A549 (cell line): ENCODE data around the gene CISH.

Source experiments
- CBX2 ChIP-seq: fragments of 200-600 bp; sonication (generic); IDR thresholded peaks from 2 replicates; pipeline ENCODE4 v1.6.1; 2016; ENCODE audit warnings: low read depth, mild to moderate bottlenecking, borderline replicate concordance
- CHD2 ChIP-seq: fragments of 150-350 bp; IDR thresholded peaks from 2 replicates; pipeline ENCODE4 v1.6.1; 2014; ENCODE audit warnings: low read length; ENCODE audit not compliant: partially characterized antibody
- EP300 ChIP-seq, 2 experiments: fragments of >200 bp; sonication (Bioruptor Twin); formaldehyde crosslinking; IDR thresholded peaks; 2 replicates in 1 of 2; 3 replicates in 1 of 2; pipeline ENCODE4 v1.6.1; 2016 to 2017
- POLR2A ChIP-seq: IDR thresholded peaks from 2 replicates; pipeline ENCODE4 v1.6.1; 2012; ENCODE audit warnings: mild to moderate bottlenecking, low read length
- POLR2AphosphoS2 ChIP-seq: conservative IDR thresholded peaks from 2 replicates; pipeline ENCODE4 v1.6.1; 2012; ENCODE audit warnings: low read length, improper control_type of control experiment, inconsistent platforms
- RAD21 ChIP-seq, 2 experiments: fragments of >200 bp in 1 of 2; sonication (Bioruptor Twin) in 1 of 2; formaldehyde crosslinking in 1 of 2; IDR thresholded peaks in 1 of 2; conservative IDR thresholded peaks in 1 of 2; 2 replicates in 1 of 2; 3 replicates in 1 of 2; pipeline ENCODE4 v1.6.1; 2012 to 2018; ENCODE audit warnings: inconsistent platforms in 1 of 2
- SMC3 ChIP-seq: fragments of >200 bp; sonication (Bioruptor Twin); formaldehyde crosslinking; IDR thresholded peaks from 3 replicates; pipeline ENCODE4 v1.6.1; 2018; ENCODE audit warnings: inconsistent platforms
- TF ChIP-seq, protein P1 (sequence below): fragments of >200 bp; sonication (Bioruptor Twin); formaldehyde crosslinking; IDR thresholded peaks from 3 replicates; pipeline ENCODE4 v1.5.1; 2016
- TF ChIP-seq, protein P2 (sequence below): fragments of 450-650 bp; IDR thresholded peaks from 2 replicates; pipeline ENCODE4 v1.6.1; 2014; ENCODE audit warnings: antibody characterized with exemption
- TF ChIP-seq, protein P3 (sequence below): IDR thresholded peaks from 2 replicates; pipeline ENCODE4 v1.6.1; 2012; ENCODE audit warnings: low read depth, borderline replicate concordance

DNA sequence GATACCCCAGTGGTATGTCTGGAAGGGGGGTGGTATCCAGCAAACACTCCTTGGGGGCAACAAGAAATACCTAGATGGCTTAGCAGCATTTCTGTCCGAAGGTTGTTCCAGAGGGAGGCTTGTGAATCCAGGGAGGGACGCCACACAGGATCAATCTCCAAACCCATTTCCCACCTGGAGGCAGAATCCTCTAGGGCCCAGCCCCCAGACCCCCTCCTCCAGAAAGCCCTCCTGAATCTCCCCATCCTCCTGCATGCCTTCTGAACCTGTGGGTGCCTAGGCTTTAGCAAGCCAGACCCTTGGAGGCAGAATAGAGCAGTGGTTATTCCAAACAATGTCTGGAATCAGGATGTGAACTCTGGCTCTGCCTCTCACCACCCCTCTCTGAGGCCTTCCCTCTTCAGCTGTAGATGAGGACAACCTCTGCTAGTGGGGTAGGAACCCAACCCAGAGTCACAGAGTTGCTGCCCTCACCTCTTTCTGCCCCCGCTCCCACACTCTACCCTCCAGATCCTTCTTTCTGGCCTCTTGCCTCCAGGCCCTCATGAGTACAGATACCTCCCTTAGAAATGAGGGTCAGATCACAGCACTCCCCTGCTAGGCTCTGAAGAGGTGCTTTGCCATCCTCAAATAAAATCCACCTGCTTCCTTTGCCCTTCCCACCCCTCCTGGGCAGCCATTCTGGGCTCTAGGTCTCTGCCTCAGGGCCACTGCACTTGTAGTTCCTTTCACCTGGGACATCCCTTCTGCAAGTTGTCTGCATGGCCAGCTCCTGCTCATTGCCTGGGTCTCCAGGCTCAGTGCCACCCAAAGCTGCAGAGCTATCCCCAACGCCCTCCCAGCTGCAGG, 8.1 kb downstream of the CISH start:
- no peak for TF ChIP-seq SMC3
- TF ChIP-seq, protein P1, sequence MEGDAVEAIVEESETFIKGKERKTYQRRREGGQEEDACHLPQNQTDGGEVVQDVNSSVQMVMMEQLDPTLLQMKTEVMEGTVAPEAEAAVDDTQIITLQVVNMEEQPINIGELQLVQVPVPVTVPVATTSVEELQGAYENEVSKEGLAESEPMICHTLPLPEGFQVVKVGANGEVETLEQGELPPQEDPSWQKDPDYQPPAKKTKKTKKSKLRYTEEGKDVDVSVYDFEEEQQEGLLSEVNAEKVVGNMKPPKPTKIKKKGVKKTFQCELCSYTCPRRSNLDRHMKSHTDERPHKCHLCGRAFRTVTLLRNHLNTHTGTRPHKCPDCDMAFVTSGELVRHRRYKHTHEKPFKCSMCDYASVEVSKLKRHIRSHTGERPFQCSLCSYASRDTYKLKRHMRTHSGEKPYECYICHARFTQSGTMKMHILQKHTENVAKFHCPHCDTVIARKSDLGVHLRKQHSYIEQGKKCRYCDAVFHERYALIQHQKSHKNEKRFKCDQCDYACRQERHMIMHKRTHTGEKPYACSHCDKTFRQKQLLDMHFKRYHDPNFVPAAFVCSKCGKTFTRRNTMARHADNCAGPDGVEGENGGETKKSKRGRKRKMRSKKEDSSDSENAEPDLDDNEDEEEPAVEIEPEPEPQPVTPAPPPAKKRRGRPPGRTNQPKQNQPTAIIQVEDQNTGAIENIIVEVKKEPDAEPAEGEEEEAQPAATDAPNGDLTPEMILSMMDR: no peak
- TF ChIP-seq, protein P2, sequence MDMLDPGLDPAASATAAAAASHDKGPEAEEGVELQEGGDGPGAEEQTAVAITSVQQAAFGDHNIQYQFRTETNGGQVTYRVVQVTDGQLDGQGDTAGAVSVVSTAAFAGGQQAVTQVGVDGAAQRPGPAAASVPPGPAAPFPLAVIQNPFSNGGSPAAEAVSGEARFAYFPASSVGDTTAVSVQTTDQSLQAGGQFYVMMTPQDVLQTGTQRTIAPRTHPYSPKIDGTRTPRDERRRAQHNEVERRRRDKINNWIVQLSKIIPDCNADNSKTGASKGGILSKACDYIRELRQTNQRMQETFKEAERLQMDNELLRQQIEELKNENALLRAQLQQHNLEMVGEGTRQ: no peak
- no peak for TF ChIP-seq POLR2AphosphoS2
- TF ChIP-seq EP300 (IDR thresholded peaks at IDR 0.05): no peak
- TF ChIP-seq, protein P3, sequence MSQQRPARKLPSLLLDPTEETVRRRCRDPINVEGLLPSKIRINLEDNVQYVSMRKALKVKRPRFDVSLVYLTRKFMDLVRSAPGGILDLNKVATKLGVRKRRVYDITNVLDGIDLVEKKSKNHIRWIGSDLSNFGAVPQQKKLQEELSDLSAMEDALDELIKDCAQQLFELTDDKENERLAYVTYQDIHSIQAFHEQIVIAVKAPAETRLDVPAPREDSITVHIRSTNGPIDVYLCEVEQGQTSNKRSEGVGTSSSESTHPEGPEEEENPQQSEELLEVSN: no peak
- TF ChIP-seq POLR2A: no peak
- TF ChIP-seq CBX2: no peak
- TF ChIP-seq RAD21 (conservative IDR thresholded peaks at IDR 0.05 in 1 of 2, IDR thresholded peaks at IDR 0.05 in 1 of 2): no peak
- no peak for TF ChIP-seq CHD2
